Endothelial cell (in vitro differentiated cells): Measurements from ENCODE around the gene ADCY10. TPM values are rescaled to one million over a fixed set of nuclear protein-coding genes. Genes with fewer than 3 reads are reported as not detected.
"Not testable (repeated sequence)": the region's sequence is repeated elsewhere in the genome, so short reads cannot be mapped to it uniquely, and the experiment has no call there.

Source experiments
- DNase-seq: peaks from one replicate; pipeline ENCODE4 v3.0.0; 2021; ENCODE audit warnings: low spot score
- H3K27ac Mint-ChIP-seq: one replicate; pipeline ENCODE4 v1.8.0; 2021; ENCODE audit warnings: mixed read lengths, inconsistent platforms; ENCODE audit not compliant: unreplicated experiment
- H3K27me3 Mint-ChIP-seq: one replicate; pipeline ENCODE4 v1.8.0; 2021; ENCODE audit warnings: mild to moderate bottlenecking, moderate library complexity, mixed read lengths, inconsistent platforms; ENCODE audit not compliant: unreplicated experiment
- H3K36me3 Mint-ChIP-seq: one replicate; pipeline ENCODE4 v1.8.0; 2021; ENCODE audit warnings: mild to moderate bottlenecking, low read depth, mixed read lengths, inconsistent platforms; ENCODE audit not compliant: unreplicated experiment
- H3K4me1 Mint-ChIP-seq: one replicate; pipeline ENCODE4 v1.8.0; 2021; ENCODE audit warnings: mild to moderate bottlenecking, mixed read lengths, inconsistent platforms; ENCODE audit not compliant: unreplicated experiment
- H3K4me3 Mint-ChIP-seq: one replicate; pipeline ENCODE4 v1.8.0; 2021; ENCODE audit warnings: mild to moderate bottlenecking, mixed read lengths, inconsistent platforms; ENCODE audit not compliant: unreplicated experiment
- H3K9me3 Mint-ChIP-seq: one replicate; pipeline ENCODE4 v1.8.0; 2021; ENCODE audit warnings: mixed read lengths, inconsistent platforms; ENCODE audit not compliant: unreplicated experiment
- CTCF ChIP-seq: fragments of 200-600 bp; sonication (generic); IDR thresholded peaks from one replicate; pipeline ENCODE4 v1.5.0; 2021; ENCODE audit warnings: antibody characterized with exemption; ENCODE audit not compliant: unreplicated experiment
- total RNA-seq: library from RNA; stranded (reverse); fragmentation: NEBNext Ultra II Directional; extraction: Animal tissue kit (Norgen Biotek cat#: 25700); gene quantifications from one replicate; pipeline ENCODE4 v1.2.1, GENCODE V29; 2021; ENCODE audit not compliant: unreplicated experiment

ADCY10 gene
- total RNA-seq, 1 donor from 2014 or later: 0.31 TPM

GRCh38 chr1:167893798-167894197 is 20.1 kb downstream of the ADCY10 start:
- TF ChIP-seq CTCF: no peak
- Mint-ChIP-seq H3K27ac (no peak overlapping the region), H3K9me3 (no peaks in the 10 kb centered on the region), H3K27me3 (peaks cover 1% of the 10 kb centered on the region), H3K36me3 (no peaks in the 10 kb centered on the region), H3K4me3 (no peak overlapping the region), H3K4me1 (no peaks in the 10 kb centered on the region)
- DNase-seq: no peak

- Mint-ChIP-seq H3K27ac (no peak overlapping the region), H3K4me3 (no peak overlapping the region), H3K36me3 (no peaks in the 10 kb centered on the region), H3K9me3 (no peaks in the 10 kb centered on the region), H3K4me1 (no peaks in the 10 kb centered on the region), H3K27me3 (no peaks in the 10 kb centered on the region)
- no peak for DNase-seq
- no peak for TF ChIP-seq CTCF
Measured at GRCh38 chr1:167890400-167890799, 23.5 kb downstream of the ADCY10 start.

- H3K27me3 Mint-ChIP-seq, H3K4me1 Mint-ChIP-seq, H3K36me3 Mint-ChIP-seq, H3K4me3 Mint-ChIP-seq, H3K9me3 Mint-ChIP-seq, H3K27ac Mint-ChIP-seq, DNase-seq: not testable (repeated sequence)
Measured at GRCh38 chr1:167887187-167887586, 26.7 kb downstream of the ADCY10 start.

GRCh38 chr1:167882376-167882775 is 31.6 kb downstream of the ADCY10 start:
- no peak for DNase-seq
- Mint-ChIP-seq H3K9me3 (no peaks in the 10 kb centered on the region), H3K4me3 (no peak overlapping the region), H3K36me3 (no peaks in the 10 kb centered on the region), H3K27ac (no peak overlapping the region), H3K27me3 (peaks cover 3% of the 10 kb centered on the region), H3K4me1 (peaks cover 4% of the 10 kb centered on the region)
- TF ChIP-seq CTCF: no peak

- peaks cover 3% of the 10 kb centered on the region for H3K27me3 Mint-ChIP-seq
- TF ChIP-seq CTCF: no peak
- no peaks in the 10 kb centered on the region for H3K36me3 Mint-ChIP-seq
- peaks cover 4% of the 10 kb centered on the region for H3K4me1 Mint-ChIP-seq
- no peaks in the 10 kb centered on the region for H3K9me3 Mint-ChIP-seq
- DNase-seq: no peak
- H3K27ac Mint-ChIP-seq: no peak overlapping the region
- H3K4me3 Mint-ChIP-seq: no peak overlapping the region
Measured at GRCh38 chr1:167881786-167882185, 32.1 kb downstream of the ADCY10 start.

- no peak overlapping the region for H3K27ac Mint-ChIP-seq
- no peak for DNase-seq
- H3K36me3 Mint-ChIP-seq: no peaks in the 10 kb centered on the region
- H3K4me3 Mint-ChIP-seq: no peak overlapping the region
- no peaks in the 10 kb centered on the region for H3K9me3 Mint-ChIP-seq
- H3K4me1 Mint-ChIP-seq: peaks cover 4% of the 10 kb centered on the region
- no peak for TF ChIP-seq CTCF
- peaks cover 3% of the 10 kb centered on the region for H3K27me3 Mint-ChIP-seq
Measured at GRCh38 chr1:167881069-167881468, 32.9 kb downstream of the ADCY10 start.
